ENCODE results near the gene GJA1. TPM values are rescaled to one million over a fixed set of nuclear protein-coding genes. Genes with fewer than 3 reads are reported as not detected.

GJA1 gene
- total and polyA plus RNA-seq, 2 donors from 2014 or later, result 14.2 to 47.8 TPM

GRCh38 chr6:121413879-121414278 is 21.6 kb upstream of the GJA1 start:
- Histone ChIP-seq H3K4me1 (ENCODE audit: control insufficient read depth in 2 of 3, insufficient read depth in 2 of 3, low read depth in 1 of 3, low read length in 3 of 3) (no peaks in the 10 kb centered on the region), H3K27ac (ENCODE audit: low read depth in 2 of 2, low read length in 2 of 2) (no peak overlapping the region), H3K27me3 (ENCODE audit: control insufficient read depth, insufficient read depth, low read length) (no peaks in the 10 kb centered on the region), H3K9me3 (ENCODE audit: control insufficient read depth in 2 of 3, insufficient read depth in 1 of 3, low read length in 3 of 3) (no peaks in the 10 kb centered on the region), H3K4me3 (ENCODE audit: low read length in 3 of 3) (no peak overlapping the region), H3K36me3 (ENCODE audit: control insufficient read depth in 2 of 3, insufficient read depth in 3 of 3, low read length in 3 of 3) (no peaks in the 10 kb centered on the region), H3K9ac (ENCODE audit: low read length in 3 of 3) (no peak overlapping the region)
- TF ChIP-seq CTCF (IDR thresholded peaks at IDR 0.05; ENCODE audit: borderline replicate concordance, extremely low read depth, insufficient read depth), result no peak
- FAIRE-seq, result no peak
- intact Hi-C loops (cut with DNase I), result no loop called here
- DNase-seq, result no peak

DNA sequence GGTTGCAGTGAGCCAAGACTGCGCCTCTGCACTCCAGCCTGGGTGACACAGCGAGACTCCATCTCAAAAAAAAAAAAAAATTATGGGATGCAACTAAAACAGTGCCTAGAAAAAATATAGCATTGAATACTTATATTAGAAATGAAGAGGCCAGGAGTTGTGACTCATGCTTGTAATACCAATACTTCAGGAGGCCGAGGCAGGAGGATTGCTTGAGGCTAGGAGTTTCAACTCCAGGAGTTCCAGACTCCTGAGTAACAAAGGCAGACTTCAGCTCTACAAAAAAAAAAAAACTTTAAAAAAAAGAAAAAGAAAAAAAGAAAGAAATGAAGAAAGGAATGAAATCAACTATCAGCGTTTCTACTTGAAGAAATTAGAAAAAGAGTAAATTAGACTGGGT is 17.1 kb upstream of the GJA1 start:
- FAIRE-seq (no peak), DNase-seq (no peak)
- no peak for TF ChIP-seq CTCF (IDR thresholded peaks at IDR 0.05; ENCODE audit: borderline replicate concordance, extremely low read depth, insufficient read depth)
- no peak overlapping the region for H3K9ac ChIP-seq (ENCODE audit: low read length in 3 of 3)
- H3K4me1 ChIP-seq (ENCODE audit: control insufficient read depth in 2 of 3, insufficient read depth in 2 of 3, low read depth in 1 of 3, low read length in 3 of 3), result no peaks in the 10 kb centered on the region
- H3K9me3 ChIP-seq (ENCODE audit: control insufficient read depth in 2 of 3, insufficient read depth in 1 of 3, low read length in 3 of 3), result no peaks in the 10 kb centered on the region
- intact Hi-C loops (cut with DNase I), result no loop called here
- no peaks in the 10 kb centered on the region for H3K27me3 ChIP-seq (ENCODE audit: control insufficient read depth, insufficient read depth, low read length)
- H3K27ac ChIP-seq (ENCODE audit: low read depth in 2 of 2, low read length in 2 of 2), result no peak overlapping the region
- no peak overlapping the region for H3K4me3 ChIP-seq (ENCODE audit: low read length in 3 of 3)
- H3K36me3 ChIP-seq (ENCODE audit: control insufficient read depth in 2 of 3, insufficient read depth in 3 of 3, low read length in 3 of 3), result no peaks in the 10 kb centered on the region

DNA sequence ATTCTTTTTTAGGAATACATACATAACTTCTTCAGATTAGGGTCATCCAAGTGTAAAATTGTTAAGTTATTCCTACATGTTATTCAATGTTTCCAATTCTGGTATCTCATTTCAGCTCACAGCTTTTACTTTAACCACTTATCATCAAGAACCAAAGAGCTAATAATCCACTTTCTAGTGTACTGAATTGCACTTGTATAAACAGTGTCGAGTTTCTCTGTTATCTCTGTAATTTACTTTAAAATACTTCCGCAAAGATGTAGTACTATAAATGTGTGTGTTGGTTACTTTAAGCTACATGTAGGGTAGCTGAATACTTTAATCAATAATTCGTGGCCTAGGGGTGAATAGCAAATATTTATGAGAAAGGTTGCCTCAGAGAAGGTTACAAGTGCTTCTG is 8.8 kb upstream of the GJA1 start:
- FAIRE-seq, result no peak
- no peaks in the 10 kb centered on the region for H3K9me3 ChIP-seq (ENCODE audit: control insufficient read depth in 2 of 3, insufficient read depth in 1 of 3, low read length in 3 of 3)
- H3K27ac ChIP-seq (ENCODE audit: low read depth in 2 of 2, low read length in 2 of 2), result no peak overlapping the region
- DNase-seq, result no peak
- TF ChIP-seq CTCF (IDR thresholded peaks at IDR 0.05; ENCODE audit: borderline replicate concordance, extremely low read depth, insufficient read depth), result no peak
- no peaks in the 10 kb centered on the region for H3K36me3 ChIP-seq (ENCODE audit: control insufficient read depth in 2 of 3, insufficient read depth in 3 of 3, low read length in 3 of 3)
- H3K4me3 ChIP-seq (ENCODE audit: low read length in 3 of 3), result no peak overlapping the region
- H3K27me3 ChIP-seq (ENCODE audit: control insufficient read depth, insufficient read depth, low read length), result no peaks in the 10 kb centered on the region
- no peak overlapping the region for H3K9ac ChIP-seq (ENCODE audit: low read length in 3 of 3)
- H3K4me1 ChIP-seq (ENCODE audit: control insufficient read depth in 2 of 3, insufficient read depth in 2 of 3, low read depth in 1 of 3, low read length in 3 of 3), result no peaks in the 10 kb centered on the region
- intact Hi-C loops (cut with DNase I), result loop anchor here (5.0 kb wide), 1 partner anchor 426 kb away; no protein-coding TSS in a partner anchor
